ACC112 (cell line): ENCODE data around the gene ABCG1.

Experiments
- H2AFZ ChIP-seq: fragments of 200-600 bp; sonication (generic); one replicate; pipeline ENCODE4 v1.6.0; 2017; ENCODE audit warnings: antibody characterized with exemption, low read length; ENCODE audit not compliant: unreplicated experiment
- H3K27ac ChIP-seq: fragments of 200-600 bp; sonication (generic); 2 replicates; pipeline ENCODE4 v1.5.1; 2014; ENCODE audit warnings: low read depth, mild to moderate bottlenecking, antibody characterized with exemption, low read length, moderate library complexity
- H3K27me3 ChIP-seq: fragments of 200-600 bp; sonication (generic); 2 replicates; pipeline ENCODE4 v1.6.1; 2014; ENCODE audit warnings: mild to moderate bottlenecking, antibody characterized with exemption, low read length, moderate library complexity, mixed read lengths; ENCODE audit not compliant: insufficient read depth
- H3K36me3 ChIP-seq: fragments of 200-600 bp; sonication (generic); 2 replicates; pipeline ENCODE4 v1.6.1; 2016; ENCODE audit warnings: mild to moderate bottlenecking, antibody characterized with exemption, low read length, moderate library complexity, mixed read lengths; ENCODE audit not compliant: insufficient read depth
- H3K4me1 ChIP-seq: fragments of 200-600 bp; sonication (generic); one replicate; pipeline ENCODE4 v1.6.1; 2016; ENCODE audit warnings: low read length, mixed read lengths; ENCODE audit not compliant: insufficient read depth, unreplicated experiment, control insufficient read depth
- H3K4me3 ChIP-seq: fragments of 200-600 bp; sonication (generic); 2 replicates; pipeline ENCODE4 v1.5.1; 2014; ENCODE audit warnings: mild to moderate bottlenecking, low read depth, low read length
- H3K79me2 ChIP-seq: fragments of 200-600 bp; sonication (generic); one replicate; pipeline ENCODE4 v1.6.0; 2016; ENCODE audit warnings: low read length; ENCODE audit not compliant: control insufficient read depth, unreplicated experiment, insufficient read depth

The ABCG1 gene

DNA sequence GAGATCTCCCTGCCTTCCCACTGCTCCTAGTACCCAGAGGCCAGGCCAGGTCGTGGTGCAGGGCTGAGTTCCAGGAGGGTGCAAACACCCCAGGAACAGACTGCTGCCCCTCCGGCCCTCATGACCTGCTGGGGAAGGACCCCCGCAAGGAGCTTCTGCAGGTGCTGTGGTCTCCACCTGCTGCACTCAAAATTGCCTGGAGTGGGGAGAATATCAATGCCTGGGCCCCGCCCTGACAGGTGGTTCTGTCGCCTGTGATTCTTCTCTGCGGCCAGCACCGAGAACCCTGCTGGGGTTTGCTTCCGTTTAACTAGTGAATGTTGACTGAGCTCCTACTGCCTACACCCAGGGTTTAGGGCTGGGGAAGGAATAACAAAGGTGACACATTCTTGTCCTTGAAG lies 98.4 kb downstream of the ABCG1 start:
- Histone ChIP-seq H3K27me3 (peaks cover 87% of the 10 kb centered on the region), H3K36me3 (no peaks in the 10 kb centered on the region), H3K4me3 (no peak overlapping the region), H3K79me2 (no peaks in the 10 kb centered on the region), H3K4me1 (no peaks in the 10 kb centered on the region), H2AFZ (no peak overlapping the region), H3K27ac (no peak overlapping the region)

DNA sequence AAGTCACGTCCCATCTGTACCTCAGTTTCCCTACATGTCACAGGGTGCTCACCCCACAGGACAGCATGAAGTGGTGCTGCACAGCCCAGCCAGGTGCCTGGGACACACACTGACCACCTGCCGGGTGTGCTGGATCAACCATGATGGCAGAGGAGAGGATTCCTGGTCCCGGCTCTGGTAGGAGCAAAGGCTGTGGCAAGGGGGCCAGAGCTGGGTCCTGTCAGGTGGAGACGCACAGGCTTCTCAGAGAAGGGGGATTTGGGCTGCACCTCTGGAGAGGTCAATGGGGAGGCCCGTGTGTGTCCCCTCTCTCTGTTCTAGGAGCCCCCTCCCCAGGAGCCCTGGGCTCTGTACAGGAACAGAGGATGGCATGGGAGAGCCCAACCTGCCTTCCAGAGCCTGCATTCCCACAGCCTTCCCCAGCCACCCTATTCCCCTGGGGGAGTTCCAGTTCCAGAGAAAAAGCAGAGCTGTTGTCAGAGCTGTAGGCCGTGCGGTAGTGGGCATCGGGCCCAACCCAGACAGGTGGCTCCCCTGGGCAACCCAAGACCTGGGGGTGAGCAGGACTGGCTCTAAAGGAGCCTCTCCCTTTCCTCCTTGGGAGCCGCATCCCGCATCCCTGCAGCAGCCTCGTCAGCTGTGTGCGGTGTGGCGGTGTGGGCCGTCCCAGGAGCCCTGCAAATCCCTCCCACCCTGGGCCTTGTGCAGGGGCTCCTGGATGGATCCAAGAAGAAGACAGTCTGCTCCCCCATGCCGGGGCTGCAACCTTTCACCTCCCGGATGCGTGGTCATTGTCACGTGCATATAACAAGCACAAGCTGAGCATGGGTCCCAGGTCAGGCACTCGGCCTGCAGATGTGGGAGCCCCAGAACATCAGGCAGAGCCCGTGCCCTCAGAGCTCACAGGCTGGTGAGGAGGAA lies 99.1 kb downstream of the ABCG1 start:
- H3K27ac ChIP-seq, result no peak overlapping the region
- H2AFZ ChIP-seq, result no peak overlapping the region
- H3K4me3 ChIP-seq, result no peak overlapping the region

DNA sequence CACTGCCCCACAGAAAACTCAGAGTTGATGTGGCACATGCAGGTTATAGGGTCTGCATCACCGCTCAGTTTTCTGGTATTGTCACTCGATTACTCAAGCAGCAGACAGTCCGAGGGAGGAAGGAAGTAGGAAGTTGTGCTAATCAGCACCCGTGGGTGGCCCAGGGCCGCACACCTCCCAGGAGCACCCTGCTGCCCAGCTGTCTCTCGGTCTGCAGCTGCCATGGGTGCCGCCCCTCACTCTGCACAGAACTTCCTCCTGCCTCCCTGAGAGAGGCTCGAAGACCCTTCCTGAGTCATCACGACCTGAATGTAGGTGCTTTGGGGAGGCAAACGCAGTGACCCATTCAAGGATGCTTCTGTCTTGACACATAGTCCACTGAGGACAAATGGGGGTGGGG lies 100.4 kb downstream of the ABCG1 start:
- Histone ChIP-seq H3K27ac (no peak overlapping the region), H3K4me3 (no peak overlapping the region), H3K36me3 (no peaks in the 10 kb centered on the region), H2AFZ (no peak overlapping the region), H3K27me3 (peaks cover 90% of the 10 kb centered on the region), H3K79me2 (no peaks in the 10 kb centered on the region), H3K4me1 (no peaks in the 10 kb centered on the region)

More for the DNA sequence above, 99.1 kb downstream of the ABCG1 start:
- Histone ChIP-seq H3K36me3 (no peaks in the 10 kb centered on the region), H3K79me2 (no peaks in the 10 kb centered on the region), H3K27me3 (peaks cover 90% of the 10 kb centered on the region), H3K4me1 (no peaks in the 10 kb centered on the region)

DNA sequence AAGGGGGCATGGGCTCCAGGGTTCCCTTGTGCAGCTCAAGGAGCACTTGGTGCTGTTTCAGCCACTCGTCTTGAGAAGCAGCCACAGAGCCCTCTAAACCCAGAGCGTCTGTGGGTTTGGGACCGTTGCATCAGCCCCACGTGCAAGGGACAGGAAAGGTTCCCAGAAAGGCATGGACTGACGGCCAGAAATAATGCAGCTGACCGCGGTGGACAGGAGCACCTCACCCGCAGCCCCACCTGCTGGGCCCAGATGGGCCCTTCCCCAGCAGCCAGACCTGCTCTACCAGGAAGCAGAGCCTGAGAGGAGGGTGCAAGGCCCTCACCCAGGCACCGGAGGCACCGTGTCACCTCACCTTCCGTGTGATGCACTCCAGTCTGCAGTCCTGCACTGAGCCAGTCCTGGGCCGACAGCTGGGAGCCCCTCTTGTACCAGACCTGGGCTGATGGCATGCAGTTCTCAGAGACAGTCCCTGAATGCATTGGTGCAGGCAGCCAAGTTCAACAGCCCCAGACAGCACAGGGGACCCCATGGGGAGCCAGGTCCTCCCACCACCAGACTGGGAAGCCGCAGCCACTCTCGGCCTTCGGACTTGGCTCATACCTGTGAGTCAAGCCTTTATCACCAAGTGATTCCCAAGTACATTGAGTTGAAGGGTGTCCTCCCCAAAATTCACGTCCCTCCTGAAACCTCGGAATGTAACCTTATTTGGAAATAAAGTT lies 101.1 kb downstream of the ABCG1 start:
- H3K4me1 ChIP-seq, result no peaks in the 10 kb centered on the region
- H3K36me3 ChIP-seq, result no peaks in the 10 kb centered on the region
- H3K27me3 ChIP-seq, result peaks cover 90% of the 10 kb centered on the region
- no peak overlapping the region for H3K27ac ChIP-seq
- H2AFZ ChIP-seq, result no peak overlapping the region
- H3K4me3 ChIP-seq, result no peak overlapping the region
- no peaks in the 10 kb centered on the region for H3K79me2 ChIP-seq

DNA sequence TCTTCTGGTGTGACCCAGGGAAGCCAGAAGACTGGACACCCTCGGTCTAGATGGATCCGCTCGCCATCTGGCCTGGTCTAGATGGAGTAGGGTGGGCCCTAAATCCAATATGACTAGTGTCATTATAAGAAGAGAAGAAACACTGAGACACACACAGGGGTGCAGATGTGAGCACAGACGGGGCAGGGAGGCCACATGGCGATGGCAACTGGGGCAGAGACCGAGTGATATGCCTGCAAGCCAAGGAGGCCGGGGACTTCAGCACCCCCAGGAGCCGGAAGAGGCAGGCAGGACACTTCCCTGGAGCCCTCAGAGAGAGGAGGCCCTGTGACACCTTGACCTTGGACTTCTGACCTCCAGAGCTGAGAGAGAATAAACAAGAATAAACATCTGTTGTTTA lies 101.9 kb downstream of the ABCG1 start:
- no peaks in the 10 kb centered on the region for H3K4me1 ChIP-seq
- no peaks in the 10 kb centered on the region for H3K36me3 ChIP-seq
- peaks cover 90% of the 10 kb centered on the region for H3K27me3 ChIP-seq
- no peak overlapping the region for H2AFZ ChIP-seq
- no peaks in the 10 kb centered on the region for H3K79me2 ChIP-seq
- H3K27ac ChIP-seq, result no peak overlapping the region
- H3K4me3 ChIP-seq, result no peak overlapping the region

- Histone ChIP-seq H3K36me3 (no peaks in the 10 kb centered on the region), H3K27me3 (peaks cover 92% of the 10 kb centered on the region), H3K79me2 (no peaks in the 10 kb centered on the region), H3K4me1 (no peaks in the 10 kb centered on the region), H3K27ac (no peak overlapping the region), H2AFZ (no peak overlapping the region), H3K4me3 (no peak overlapping the region)
These were observed 102.3 kb downstream of the ABCG1 start for GRCh38 chr21:42321231-42321630.

- Histone ChIP-seq H2AFZ (no peak overlapping the region), H3K36me3 (no peaks in the 10 kb centered on the region), H3K27ac (no peak overlapping the region), H3K4me3 (no peak overlapping the region), H3K79me2 (no peaks in the 10 kb centered on the region), H3K27me3 (peaks cover 90% of the 10 kb centered on the region), H3K4me1 (no peaks in the 10 kb centered on the region)
These were observed 102.9 kb downstream of the ABCG1 start for GRCh38 chr21:42321845-42322244.

GRCh38 chr21:42324896-42325295 lies 106.0 kb downstream of the ABCG1 start:
- Histone ChIP-seq H3K79me2 (no peaks in the 10 kb centered on the region), H3K4me3 (no peak overlapping the region), H3K27ac (no peak overlapping the region), H3K36me3 (no peaks in the 10 kb centered on the region), H2AFZ (no peak overlapping the region), H3K4me1 (no peaks in the 10 kb centered on the region), H3K27me3 (peaks cover 95% of the 10 kb centered on the region)

DNA sequence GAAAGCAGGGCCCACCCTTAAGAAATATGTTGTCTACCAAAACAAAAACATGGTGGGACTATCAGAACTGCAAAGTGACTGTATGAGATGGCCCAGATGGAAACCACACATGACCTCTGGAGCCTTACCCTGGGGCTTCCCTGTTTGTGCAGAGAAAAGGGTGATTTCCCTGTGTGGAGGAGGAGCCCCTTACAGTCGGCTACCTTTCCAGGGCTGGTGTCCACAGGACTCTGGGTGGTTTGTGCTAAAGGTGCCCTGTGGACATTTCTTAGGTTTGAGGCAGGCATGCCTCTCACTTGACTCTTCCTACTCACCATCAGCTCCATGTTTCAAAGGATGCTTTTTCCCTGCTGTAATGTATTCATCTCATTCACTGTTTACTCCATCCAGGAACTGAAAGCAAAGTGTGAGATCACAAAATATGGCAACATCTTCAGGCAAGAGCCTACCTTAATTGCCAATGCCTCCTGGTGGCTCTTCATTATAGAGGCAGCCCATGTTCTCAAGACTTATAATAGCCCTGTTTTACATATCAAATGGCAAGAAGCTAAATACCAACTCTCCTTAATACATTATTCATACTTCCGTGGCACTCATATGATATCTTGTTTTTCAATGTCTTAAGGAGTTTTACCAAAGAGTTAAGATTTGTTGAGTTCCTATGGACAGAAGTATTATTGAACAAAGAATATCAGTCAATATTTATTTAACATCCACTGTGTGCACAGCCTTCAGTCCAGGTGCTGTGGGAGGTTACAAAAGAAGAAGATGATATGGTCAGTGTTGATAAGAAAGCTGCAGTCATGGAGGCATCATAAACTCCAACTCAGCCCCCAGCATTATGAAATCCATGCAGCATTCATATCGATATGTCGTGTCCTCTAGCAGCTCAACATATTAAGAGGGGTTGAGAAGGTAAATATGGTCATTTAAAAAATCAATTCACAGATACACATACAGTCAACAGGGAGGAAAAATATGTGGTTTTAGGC lies 111.7 kb downstream of the ABCG1 start:
- no peaks in the 10 kb centered on the region for H3K79me2 ChIP-seq
- peaks cover 92% of the 10 kb centered on the region for H3K27me3 ChIP-seq
- no peak overlapping the region for H2AFZ ChIP-seq
- H3K4me3 ChIP-seq, result no peak overlapping the region
- H3K4me1 ChIP-seq, result no peaks in the 10 kb centered on the region
- no peak overlapping the region for H3K27ac ChIP-seq
- H3K36me3 ChIP-seq, result no peaks in the 10 kb centered on the region

DNA sequence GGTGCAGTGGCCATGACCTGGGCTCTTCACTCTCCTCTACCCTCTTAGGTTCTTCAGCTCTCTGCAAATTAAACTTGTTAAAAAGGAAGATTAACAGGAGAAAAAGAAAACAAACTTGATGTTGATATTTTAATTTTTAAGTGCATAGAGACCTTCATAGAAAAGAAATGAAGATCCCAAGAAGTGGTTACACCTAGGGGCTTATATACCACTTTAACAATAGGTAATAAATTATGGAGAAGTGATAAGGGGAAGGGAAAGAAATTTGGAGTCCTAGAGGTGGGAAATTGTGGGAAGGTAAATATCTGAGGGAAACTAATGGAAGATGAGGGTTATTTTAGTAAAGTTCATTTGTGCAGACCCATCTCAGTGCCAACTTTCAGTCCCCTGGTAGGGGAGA lies 112.7 kb downstream of the ABCG1 start:
- H3K27ac ChIP-seq, result no peak overlapping the region
- H3K4me1 ChIP-seq, result no peaks in the 10 kb centered on the region
- H2AFZ ChIP-seq, result no peak overlapping the region
- H3K79me2 ChIP-seq, result no peaks in the 10 kb centered on the region
- peaks cover 95% of the 10 kb centered on the region for H3K27me3 ChIP-seq
- no peak overlapping the region for H3K4me3 ChIP-seq
- no peaks in the 10 kb centered on the region for H3K36me3 ChIP-seq
